Inflammatory macrophage treated with lipopolysaccharide for 4 hours (primary cell): ENCODE data around the gene SCARB1.

Source experiments
- DNase-seq: peaks from one replicate; pipeline ENCODE4 v3.0.0-alpha.2; 2020

Gene SCARB1

GRCh38 chr12:124819080-124819479 is 44.6 kb downstream of the SCARB1 start:
- no peak for DNase-seq

DNA sequence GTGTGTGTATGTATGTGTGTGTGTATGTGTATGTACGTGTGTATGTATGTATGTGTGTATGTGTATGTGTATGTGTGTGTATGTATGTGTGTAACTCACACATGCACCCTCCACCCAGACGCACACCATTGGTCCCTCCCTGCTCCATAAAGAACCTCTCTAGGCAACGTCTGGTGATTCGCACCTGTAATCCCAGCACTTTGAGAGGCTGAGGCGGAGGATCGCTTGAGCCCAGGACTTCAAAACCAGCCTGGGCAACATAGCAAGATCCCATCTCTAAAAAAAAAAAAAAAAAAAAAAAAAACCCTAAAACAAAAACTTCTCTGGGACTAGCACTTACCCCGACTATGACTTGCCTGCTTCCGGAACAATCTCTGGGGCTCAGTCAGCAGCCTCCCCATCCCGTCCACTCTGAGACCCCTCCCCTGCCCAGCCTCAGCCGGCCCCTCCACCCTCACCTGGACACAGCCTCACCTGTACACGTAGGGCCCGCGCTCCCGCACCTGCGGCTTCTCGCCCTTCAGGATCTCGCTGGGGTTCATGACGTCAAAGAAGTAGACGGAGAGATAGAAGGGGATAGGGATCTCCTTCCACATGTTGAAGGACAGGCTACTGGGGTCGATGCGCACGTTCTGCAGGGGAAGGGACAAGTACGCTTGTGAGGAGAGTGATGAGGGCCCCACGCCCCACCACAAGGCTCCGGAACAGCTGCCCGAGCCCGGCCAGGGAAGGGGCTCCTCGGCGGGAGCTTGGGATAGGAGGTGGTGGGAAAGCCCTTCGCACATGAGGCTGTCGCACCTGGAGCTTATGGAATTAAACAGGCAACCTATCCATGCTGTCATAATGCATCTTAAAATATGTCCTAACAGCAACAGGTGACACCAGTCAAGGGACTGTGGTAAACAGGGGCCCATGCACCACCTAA is 46.3 kb downstream of the SCARB1 start:
- DNase-seq = no peak

DNA sequence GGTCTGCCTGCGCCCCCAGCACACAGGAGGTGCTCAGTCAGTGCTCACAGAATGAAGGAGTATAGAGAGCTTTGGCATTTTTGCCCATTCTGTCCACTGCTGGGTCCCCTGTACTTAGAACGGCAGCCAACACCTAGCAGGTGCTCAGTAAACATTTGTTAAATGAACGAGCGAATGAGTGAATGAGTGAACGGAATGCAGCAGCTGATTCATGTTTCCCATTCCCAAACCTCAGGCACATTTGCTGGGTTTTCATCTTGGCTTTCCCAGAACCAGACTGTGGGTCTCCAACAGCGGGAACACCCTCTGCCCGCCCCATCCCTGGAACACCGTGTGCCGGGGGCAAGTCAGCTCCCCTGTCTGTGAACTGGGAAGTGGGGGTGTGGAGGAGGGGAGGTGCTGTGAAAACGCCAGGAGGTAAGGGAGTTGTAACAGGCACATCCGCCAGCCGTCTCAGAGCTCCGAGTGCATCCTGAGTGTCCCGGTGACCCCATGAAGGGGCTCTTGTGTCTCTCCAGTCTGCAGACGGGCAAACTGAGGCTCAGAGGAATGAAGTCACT is 47.3 kb downstream of the SCARB1 start:
- DNase-seq = no peak

DNA sequence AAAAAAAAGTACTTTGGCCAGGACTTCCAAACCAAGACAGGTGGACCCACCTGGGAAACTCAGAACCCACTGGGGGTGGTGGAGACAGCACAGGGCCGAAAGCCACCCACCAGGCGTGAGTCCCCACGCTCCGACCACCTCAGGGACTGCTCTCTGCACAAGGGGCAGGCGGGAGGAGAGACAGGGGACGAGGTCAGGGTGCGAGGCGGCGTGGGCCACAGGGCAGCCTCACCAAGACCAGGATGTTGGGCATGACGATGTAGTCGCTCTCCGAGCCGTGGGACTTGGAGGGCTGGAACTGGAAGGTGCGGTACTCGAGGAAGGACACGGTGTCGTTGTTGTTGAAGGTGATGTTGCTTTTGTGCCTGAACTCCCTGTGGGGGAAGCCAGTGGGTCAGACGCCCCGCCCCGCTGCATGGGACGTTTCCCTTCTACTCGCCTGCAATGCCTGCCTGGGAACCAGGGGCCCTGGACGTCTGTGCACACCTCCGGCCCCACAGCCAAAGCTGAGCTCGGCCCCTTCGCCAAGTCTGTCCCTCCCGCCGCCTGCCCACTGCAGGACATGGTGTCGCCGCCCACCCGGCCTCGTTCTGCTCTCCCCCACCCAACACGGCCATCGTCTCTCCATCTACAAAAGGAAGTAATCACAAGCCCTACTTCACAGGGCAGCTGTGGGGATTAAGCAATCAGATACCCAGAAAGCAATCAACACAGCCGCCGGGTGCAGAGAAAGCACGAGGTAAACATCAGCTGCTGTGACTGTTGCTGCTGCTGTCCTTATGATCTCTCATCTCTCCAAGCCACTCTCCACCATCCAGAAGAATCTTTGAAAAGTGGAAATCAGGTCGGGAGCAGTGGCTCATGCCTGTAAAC is 48.7 kb downstream of the SCARB1 start:
- DNase-seq = peak; percentile 76

- DNase-seq = no peak
These were observed 49.9 kb downstream of the SCARB1 start for GRCh38 chr12:124813782-124814181.

- DNase-seq = no peak
These were observed 50.7 kb downstream of the SCARB1 start for GRCh38 chr12:124812979-124813378.

GRCh38 chr12:124812356-124812755 is 51.3 kb downstream of the SCARB1 start:
- no peak for DNase-seq

- DNase-seq = no peak
These were observed 52.0 kb downstream of the SCARB1 start for GRCh38 chr12:124811633-124812032.

- DNase-seq = no peak
These were observed 53.8 kb downstream of the SCARB1 start for GRCh38 chr12:124809878-124810277.

- no peak for DNase-seq
These were observed 54.3 kb downstream of the SCARB1 start for GRCh38 chr12:124809391-124809790.

DNA sequence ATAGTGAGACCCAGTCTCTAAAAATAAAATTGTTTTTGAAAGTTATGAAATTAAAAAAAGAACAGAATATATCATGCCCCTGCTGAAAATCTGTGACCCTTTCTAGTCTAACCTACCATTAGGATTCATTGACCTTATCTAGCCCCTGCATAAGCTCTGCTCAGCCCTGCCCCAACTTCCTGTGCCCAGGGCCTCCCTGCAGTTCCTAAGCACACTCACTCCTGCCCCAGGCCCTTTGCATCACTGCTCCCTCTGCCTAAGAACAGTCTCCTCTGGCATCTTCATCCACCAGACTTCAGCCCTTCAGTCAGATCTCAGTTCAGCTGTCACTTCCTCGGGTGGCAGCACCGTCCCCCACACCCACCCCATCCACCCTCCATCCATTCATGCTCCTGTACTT is 55.4 kb downstream of the SCARB1 start:
- no peak for DNase-seq

DNA sequence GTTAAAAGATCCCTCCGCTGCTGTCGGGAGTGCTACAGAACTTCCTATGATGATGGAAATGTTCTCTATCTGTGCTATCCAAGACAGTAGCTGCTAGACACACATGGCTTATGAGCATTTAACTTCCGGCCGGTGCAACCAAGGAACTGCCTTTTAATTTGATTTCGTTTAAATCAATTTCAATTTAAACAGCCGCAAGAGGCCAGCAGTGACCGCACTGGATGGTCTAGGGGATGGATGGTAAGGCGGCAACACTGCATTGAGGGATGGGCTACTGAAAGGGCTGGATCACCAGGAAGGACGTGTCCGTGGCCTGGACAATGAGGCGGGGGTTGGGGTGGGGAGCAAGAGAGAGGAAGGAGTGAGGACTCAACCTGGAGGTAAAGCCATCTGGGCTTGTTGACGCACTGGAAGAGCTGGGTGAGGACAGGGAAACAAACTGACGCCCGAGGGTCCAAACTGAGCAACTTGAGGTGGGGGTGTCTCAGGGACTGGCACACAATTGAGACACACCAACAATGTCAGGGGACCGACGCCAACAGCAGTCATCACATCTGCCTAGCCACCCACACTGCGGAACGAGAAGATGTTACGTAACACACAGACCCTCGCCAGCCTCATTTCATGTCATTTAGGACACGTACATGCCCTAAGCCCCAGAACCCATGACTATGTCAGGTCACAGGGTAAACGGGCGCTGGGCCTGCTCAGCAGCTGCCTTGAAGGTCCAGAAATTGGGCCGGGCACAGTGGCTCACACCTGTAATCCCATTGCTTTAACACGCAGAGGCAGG is 57.6 kb downstream of the SCARB1 start:
- no peak for DNase-seq

GRCh38 chr12:124805050-124805449 is 58.6 kb downstream of the SCARB1 start:
- DNase-seq = no peak

- no peak for DNase-seq
These were observed 59.5 kb downstream of the SCARB1 start for GRCh38 chr12:124804011-124804621.

GRCh38 chr12:124802361-124802760 is 61.3 kb downstream of the SCARB1 start:
- DNase-seq = no peak

GRCh38 chr12:124800506-124800905 is 63.2 kb downstream of the SCARB1 start:
- no peak for DNase-seq

DNA sequence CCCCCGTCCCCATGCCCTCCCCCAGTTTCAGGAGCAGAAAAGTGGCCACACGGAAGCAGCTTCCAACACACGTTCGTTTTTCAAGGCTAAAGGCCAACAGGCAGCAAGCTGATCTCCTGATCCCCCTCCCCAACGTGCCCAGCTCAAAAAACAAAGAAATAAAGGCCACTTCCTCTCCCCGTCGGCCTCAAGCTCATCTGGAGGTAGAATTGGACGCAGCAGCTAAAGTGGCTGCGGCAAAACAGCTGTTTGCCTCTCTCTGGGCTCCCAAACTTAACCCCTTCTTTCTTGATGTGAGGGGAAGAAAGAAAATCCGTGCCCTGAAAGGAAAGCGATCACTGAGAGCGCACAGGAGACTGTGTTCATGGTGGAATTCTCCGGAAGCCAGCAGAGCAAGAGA is 66.3 kb downstream of the SCARB1 start:
- no peak for DNase-seq

DNA sequence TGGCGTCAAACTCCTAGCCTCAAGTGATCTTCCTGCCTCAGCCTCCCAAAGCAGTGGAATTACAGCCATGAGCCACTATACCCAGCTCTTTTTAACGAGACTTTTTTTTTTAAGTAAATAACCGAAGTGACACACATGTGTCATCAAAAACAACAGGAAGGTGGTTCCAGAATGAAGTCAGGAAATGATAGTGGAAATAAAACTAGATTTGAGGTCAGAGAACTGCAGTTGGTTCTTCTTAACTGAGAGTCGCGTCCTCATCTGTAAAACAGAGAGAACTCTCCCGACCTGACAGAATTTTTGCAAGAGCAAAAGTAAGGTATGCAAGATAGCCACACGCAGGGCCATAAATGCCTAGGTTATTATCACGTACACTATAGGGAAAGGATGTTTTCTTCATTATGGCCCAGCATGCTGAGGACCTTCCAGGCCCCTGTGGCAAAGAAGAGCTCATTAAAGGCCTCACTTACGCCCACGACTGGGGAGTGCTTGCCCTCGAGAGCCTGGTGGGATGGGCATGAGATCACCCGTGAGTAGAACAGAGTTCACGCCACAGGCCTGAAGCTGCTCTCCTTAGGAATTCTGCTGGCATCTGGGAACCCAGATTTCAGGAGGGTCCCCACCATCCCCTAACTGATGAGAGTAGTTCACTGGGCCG is 67.2 kb downstream of the SCARB1 start:
- DNase-seq = peak; percentile 81

DNA sequence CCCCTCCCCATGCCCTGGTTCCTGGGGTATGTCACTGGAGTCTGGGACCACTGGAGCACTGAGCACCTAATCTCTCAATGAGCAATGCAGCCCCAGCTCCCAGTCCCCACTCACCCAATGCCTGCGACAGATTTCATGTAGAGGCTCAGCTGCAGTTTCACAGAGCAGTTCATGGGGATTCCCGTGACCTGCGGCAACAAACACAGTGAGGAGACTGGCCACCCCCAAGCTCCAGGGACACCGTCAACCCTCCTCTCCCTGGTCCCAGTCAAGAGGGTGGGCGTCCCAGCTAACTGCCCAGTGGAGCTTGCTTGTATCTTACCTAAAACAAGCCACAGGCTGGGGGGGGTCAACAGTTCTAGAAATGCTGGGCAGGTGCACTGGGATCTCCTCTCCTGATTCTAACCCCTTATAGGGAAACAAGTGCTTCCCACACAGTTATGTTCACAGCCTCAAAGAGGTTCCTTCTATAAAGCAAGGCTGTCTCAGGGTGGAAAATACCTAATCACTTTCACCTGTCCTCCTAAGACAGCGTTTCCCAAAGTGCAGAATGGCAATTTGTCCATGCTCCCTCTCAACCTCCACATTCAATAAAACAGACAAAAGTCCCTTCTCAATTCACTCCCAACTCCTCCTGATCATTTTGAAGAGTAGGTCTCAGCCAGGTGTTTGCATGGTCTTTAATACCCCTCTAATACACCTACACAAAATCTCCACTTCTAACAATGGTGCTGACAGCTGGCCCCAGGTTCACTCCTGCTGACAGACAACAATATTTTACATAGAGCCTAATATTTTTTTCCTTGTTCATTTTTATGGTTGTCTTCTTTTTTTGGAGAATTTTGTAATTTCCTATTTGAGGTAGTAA is 68.3 kb downstream of the SCARB1 start:
- no peak for DNase-seq

GRCh38 chr12:124792961-124793441 is 70.7 kb downstream of the SCARB1 start:
- no peak for DNase-seq
